Measurements from ENCODE around the gene PAQR6. TPM values are rescaled to one million over a fixed set of nuclear protein-coding genes. Genes with fewer than 3 reads are reported as not detected.

PAQR6 gene
- total and polyA plus RNA-seq, 10 of the 15 experiments (the other 5 are each of a cell fraction or from before 2014, with no cell fraction given), result 0.42 to 4.5 (median 1.3) TPM

- Histone ChIP-seq H4K20me1 (ENCODE audit: control insufficient read depth, insufficient read depth) (no peaks in the 10 kb centered on the region), H3K27ac (ENCODE audit: control insufficient read depth, insufficient read depth) (no peak overlapping the region), H3K9me3 (replicated peaks; ENCODE audit: control insufficient read depth, insufficient read depth, low read length) (no peaks in the 10 kb centered on the region), H3K4me1 (ENCODE audit: control insufficient read depth, insufficient read depth, low read length) (peaks cover 19% of the 10 kb centered on the region), H3K79me2 (ENCODE audit: control insufficient read depth, insufficient read depth, low read length) (no peaks in the 10 kb centered on the region), H3K9ac (ENCODE audit: control insufficient read depth, insufficient read depth, low read length) (peak overlapping the region; percentile 57; the same call in 1 of the 2 replicates), H3K36me3 (ENCODE audit: control insufficient read depth in 2 of 2, insufficient read depth in 2 of 2, low read length in 1 of 2) (peaks cover 3 to 21% of the 10 kb centered on the region in 2 experiments; a peak in 3 of 4 replicates), H3K27me3 (replicated peaks in 1 of 2; ENCODE audit: control insufficient read depth in 2 of 2, insufficient read depth in 2 of 2, low read length in 1 of 2) (no peaks in the 10 kb centered on the region), H2AFZ (ENCODE audit: control insufficient read depth, low read depth, low read length) (peak overlapping the region; percentile 80; the same call in 1 of the 2 replicates), H3K4me2 (ENCODE audit: control insufficient read depth, insufficient read depth) (peak overlapping the region; percentile 85), H3K4me3 (peak overlapping the region; percentile 71; the same call in 1 of the 2 replicates)
- 17% methylated on average over 10 of the region's 10 CpGs for WGBS (ENCODE audit: insufficient coverage, insufficient replicate concordance, low lambda C conversion rate, missing lambda C conversion rate)
- CTCF ChIA-PET, result interaction anchor here (1.0 to 1.4 kb wide), 5 partner anchors 73 to 155 kb away, joined by 3 to 4 read pairs (median 3); no protein-coding TSS in a partner anchor
- in situ Hi-C loops (cut with MboI), result no loop called here
- FAIRE-seq, result no peak
- no peak for ATAC-seq
- intact Hi-C loops (cut with micrococcal nuclease; ENCODE audit: unreplicated experiment), result no loop called here
- RAD21 ChIA-PET (ENCODE audit: unreplicated experiment), result interaction anchor here (0.7 to 1.1 kb wide), 2 partner anchors 27 to 72 kb away, joined by 3 read pairs; no protein-coding TSS in a partner anchor
- BruUV-seq (replicated peaks), result no TSS peak
- POLR2A ChIA-PET, result interaction anchor here (0.9 kb wide), 2 partner anchors 8 to 48 kb away, joined by 3 read pairs; no protein-coding TSS in a partner anchor
- TF ChIP-seq CBX3 (IDR thresholded peaks at IDR 0.05; ENCODE audit: borderline replicate concordance, low read depth), result no peak
- no peak for TF ChIP-seq RELA (IDR thresholded peaks at IDR 0.05; ENCODE audit: borderline replicate concordance, partially characterized antibody)
- TF ChIP-seq CUX1 (IDR thresholded peaks at IDR 0.05; ENCODE audit: insufficient replicate concordance, low read depth, low read length), result no peak
- no peak for TF ChIP-seq CHD2 (IDR thresholded peaks at IDR 0.05; ENCODE audit: borderline replicate concordance, low read depth, low read length)
- TF ChIP-seq IRF3 (IDR thresholded peaks at IDR 0.05), result no peak
- no peak for TF ChIP-seq ATF7 (IDR thresholded peaks at IDR 0.05; ENCODE audit: low read depth)
- TF ChIP-seq ZBTB33 (IDR thresholded peaks at IDR 0.05), result no peak
- TF ChIP-seq EZH2 (IDR thresholded peaks at IDR 0.05; ENCODE audit: borderline replicate concordance, control insufficient read depth, low read depth, low read length), result no peak
- DNase-seq (ENCODE audit: low read depth, low spot score), result no peak
- SMC1A ChIA-PET (ENCODE audit: uncharacterized antibody, unreplicated experiment), result interaction anchor here (0.6 to 1.3 kb wide), 3 partner anchors 11 to 117 kb away, joined by 3 to 4 read pairs (median 3); no protein-coding TSS in a partner anchor
These were observed 1.5 kb downstream of the PAQR6 start for GRCh38 chr1:156246241-156246780.

All from GM12878 (cell line).